HCEC 1CT (cell line): ENCODE data around the gene KCNQ1.

ENCODE experiments used
- DNase-seq: peaks from one replicate; pipeline ENCODE4 v3.0.0-alpha.2; 2017

KCNQ1 gene

GRCh38 chr11:2776351-2777061 is 331.7 kb downstream of the KCNQ1 start:
- DNase-seq = no peak

DNA sequence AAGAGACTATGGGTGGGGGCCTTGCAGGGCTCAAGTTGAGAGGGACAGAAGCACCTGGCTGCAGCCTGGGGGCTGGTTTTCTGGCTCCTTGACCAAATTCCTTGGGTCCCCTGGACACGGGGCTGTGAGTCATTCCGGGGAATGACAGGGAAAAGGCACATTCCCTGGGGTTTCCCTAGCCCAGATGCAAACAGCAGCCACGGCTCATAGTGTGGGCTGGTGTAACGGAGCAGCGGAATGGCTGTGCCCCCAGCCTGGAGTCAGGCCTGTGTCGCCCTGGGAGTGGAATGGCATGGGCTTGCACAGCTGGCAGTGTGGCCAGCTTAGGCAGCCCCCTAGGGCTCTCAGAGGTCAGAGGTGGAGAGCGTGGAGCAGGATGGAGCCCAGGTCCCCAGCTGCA is 332.6 kb downstream of the KCNQ1 start:
- no peak for DNase-seq

DNA sequence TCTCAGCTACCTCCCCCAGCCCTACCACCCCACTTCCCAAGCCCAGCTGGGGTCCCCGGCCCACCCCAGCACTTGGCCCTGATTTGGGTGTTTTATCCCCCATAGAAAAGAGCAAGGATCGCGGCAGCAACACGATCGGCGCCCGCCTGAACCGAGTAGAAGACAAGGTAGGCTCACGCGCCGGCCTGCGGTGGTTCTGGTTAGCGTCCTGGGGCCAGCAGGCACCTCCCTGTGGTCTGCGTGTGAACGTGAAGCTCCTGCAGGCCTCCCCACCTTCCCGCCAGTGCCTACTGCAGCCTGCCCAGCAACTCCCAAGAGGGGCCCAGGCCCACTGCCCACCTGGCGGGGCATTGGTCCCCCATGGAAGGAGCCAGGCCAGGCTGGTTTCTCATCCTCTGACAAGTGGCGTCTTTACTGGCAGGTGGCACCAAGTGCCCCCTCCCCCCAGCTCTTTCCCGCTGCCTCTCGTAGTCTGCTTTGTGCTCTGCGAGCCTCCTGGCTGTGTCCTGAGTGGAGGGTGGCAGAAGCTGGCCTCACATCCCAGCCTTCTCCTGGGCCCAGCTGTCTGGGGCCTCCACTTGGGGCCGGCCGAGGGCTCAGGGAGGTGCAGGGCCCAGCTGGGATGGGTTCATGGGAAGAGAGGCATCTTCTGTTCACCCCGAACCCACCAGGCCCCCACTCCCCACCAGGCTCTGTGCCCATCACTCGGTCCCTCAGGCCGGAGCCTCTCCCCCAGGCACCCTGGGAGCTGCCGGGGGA is 333.2 kb downstream of the KCNQ1 start:
- DNase-seq = no peak

DNA sequence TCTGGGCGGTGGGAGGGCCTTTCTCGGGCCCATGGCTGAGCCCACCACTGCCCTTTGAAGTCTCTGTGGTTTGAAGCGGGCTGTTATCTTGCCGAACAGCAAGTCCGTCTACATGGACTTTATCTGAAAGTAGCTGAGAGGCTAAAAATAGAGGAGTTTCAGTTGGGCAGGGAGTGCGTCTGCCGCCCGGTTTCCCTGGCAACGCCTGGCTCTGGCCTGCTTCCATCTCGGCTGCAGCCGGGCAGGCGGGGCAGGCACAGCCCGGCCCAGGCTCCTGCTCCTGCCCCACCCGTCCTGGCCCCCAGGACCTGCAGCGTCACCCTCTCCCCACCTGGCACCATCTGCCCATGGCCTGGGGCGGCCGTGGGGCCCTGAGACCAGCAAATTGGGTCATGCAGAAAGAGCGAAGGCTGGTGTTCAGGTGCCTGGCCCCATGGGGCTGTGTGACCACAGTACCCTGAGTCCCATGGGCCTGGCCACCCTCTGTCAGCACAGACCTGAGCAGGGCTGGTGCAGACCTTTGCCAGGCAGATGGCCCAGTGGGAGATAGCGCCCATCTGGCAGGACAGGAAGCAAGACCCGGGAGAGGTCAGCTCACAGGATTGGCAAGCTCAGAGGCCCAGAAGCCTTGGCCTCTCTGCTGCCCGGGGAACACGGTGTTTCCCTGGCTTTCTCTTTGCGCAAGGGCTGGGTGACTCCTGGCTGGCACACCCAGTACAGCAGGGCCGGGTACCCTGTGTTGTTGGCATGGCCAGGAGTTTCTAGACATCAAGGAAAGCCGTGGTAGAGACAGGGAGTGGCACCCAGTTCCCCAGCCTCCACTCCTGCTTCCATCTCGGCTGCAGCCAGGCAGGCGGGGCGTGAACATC is 334.1 kb downstream of the KCNQ1 start:
- no peak for DNase-seq

- no peak for DNase-seq
Measured at GRCh38 chr11:2779499-2779980, 334.7 kb downstream of the KCNQ1 start.

GRCh38 chr11:2779981-2780849 is 335.4 kb downstream of the KCNQ1 start:
- DNase-seq = no peak

- no peak for DNase-seq
Measured at GRCh38 chr11:2780850-2781407, 336.1 kb downstream of the KCNQ1 start.

DNA sequence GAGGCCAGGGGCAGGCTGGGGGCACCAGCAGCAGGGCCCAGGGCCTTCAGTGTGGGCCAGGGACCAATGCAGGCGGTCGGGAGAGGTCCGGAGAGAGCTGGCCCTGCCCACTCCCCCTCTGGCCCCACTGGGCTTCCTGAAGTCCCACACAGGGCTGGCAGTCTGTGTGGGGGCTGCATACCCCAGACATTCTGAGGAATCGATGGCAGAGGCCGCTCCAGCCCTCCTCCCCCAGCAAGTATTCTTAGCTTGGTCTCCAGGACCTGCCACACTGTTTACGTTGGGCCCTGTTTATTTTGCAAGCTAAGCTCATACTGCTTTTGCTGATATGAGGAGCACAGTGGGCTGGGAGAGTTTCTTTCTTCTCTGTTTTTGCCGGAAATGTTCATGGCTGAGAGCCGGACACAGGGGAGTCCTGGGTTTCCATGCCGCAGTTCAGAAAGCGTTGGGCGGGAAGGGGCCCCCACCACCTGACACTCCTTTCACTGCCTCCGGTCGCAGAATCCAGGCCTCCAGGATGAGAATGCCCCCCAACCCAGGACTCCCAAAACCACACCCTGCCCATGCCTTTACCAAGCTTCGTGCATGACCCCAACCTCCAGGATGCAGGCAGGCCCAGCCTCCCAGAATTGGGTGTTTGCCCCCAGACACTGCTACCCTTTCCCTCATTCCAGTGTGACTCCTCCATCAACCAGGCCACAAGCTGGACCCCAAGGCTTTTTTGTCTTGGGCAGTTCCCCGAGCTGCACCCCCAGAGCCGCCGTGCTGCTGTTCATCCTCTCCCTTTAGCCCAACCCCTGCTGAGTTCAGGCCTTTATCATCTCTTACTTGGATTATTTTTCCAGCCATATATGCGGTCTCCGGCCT is 336.8 kb downstream of the KCNQ1 start:
- DNase-seq = no peak

GRCh38 chr11:2782769-2783168 is 338.0 kb downstream of the KCNQ1 start:
- no peak for DNase-seq

DNA sequence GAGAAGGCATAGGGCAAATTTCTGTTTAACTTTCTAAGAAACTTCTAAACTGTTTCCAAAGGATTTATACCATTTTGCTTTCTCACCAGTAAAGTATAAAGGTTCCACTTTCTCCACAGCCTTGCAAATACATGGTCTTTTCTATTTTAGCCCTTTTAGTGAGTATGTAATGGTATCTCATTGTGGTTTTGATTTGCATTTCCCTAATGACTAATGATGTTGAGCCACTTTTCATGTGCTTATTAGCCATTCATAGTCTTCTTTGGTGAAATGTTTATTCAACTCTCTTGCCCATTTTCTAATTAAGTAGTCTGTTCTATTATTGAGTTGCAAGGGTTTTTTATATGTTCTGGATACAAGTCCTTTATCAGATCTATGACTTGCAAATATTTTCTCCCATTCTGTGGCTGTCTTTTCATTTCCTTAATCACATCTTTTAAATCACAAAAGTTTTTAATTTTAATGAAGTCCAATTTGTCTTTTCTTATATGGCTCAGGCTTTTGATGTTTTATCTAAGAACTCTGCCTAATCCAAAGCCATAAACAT is 338.8 kb downstream of the KCNQ1 start:
- DNase-seq = no peak

DNA sequence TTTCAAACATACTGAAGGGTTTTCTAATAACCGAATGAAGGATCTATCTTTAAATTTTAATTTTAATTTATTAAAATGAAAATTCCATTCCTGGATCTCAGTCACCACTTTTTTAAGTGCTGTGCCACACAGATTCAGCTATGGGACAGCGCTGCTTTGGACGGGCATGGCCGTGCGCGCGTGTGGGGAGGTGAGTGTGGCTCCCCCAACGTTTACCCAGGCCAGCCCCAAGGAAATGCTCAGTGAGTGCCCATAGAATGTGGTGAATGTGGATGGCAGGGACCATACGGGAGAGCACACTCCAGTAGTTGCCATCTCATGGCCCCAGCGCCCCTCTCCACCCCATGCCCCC is 343.0 kb downstream of the KCNQ1 start:
- DNase-seq = no peak

GRCh38 chr11:2788168-2789071 is 343.6 kb downstream of the KCNQ1 start:
- no peak for DNase-seq

- DNase-seq = no peak
Measured at GRCh38 chr11:2789331-2789730, 344.5 kb downstream of the KCNQ1 start.

- DNase-seq = no peak
Measured at GRCh38 chr11:2789791-2790567, 345.2 kb downstream of the KCNQ1 start.

DNA sequence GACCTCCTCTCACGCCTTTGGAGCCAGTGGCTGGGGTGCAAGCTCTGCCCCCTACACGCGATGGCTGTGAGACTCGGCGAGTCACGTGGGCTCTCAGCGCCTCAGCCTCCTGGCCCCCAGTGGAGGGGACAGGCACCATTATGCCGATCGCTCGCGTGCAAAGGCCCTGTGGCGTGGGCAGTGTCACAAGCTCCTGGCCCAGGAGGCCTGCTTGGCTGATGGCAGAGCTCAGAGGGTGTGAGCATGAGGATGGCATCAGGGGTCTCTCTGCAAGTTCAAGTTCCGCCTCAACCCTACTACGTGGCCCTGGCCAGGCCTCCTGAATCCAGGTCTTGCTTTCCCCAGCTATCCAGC is 345.7 kb downstream of the KCNQ1 start:
- no peak for DNase-seq

DNA sequence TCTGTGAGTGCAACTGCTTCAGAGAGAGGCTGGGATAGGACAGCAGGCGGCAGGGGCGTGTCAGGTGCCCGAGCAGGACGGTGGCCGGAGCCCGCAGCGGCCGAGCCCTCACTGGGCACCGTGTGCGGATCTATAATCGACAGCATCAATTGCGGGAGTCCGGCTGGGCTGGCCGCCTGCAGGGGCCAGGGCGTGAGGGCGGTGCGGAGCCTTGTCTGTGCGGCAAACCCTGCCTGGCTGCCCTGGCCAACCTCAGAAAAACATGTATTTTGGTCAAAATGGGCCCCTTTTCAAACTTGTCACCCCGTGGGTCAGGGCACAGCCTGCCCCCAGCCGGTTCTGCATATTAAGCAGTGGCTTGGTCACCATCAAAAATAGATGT is 346.3 kb downstream of the KCNQ1 start:
- no peak for DNase-seq

DNA sequence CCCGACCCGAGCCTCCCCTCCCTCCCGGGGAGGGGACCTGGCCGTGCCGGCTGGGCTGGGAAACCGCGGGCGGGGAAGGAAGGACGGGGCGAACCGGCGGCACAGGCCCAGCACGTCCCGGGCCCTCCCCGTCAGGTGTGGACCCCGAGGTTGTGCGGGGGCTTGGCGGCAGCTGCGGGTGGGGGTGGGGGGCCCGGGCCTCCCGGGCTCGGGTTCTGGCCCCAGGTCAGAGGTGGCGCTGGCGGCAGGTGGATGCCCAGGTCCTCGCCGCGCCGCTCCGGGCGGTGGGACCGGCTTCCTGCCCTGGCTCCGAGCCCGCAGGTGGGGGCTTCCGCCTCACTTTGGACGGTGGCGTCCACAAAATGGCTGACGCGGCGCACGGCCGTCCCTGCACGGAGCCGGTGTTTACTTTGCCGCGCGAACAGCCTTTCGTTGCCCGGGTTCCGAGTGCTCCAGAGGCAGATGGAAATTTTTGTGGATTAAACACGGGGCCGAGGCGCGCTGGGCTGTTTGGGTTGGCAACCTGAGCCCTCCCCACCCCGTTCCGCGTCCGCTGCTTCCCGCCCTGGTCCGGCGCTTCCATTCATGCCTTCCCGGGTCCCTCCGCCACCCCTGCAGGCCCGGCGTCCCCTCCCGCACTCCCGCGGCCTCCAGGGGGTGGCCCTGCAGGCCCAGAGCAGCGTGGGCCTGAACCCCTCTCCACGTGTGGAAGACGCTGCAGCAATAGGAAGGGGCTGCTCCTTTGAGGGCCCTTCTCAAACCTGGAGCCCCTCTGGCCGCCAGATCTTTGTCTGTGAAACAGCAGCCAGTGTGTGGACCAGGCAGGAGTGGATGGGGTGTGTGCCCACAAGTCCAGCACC is 346.9 kb downstream of the KCNQ1 start:
- DNase-seq = no peak
